Subcutaneous abdominal adipose tissue (tissue), 5 donors: Measurements from ENCODE around the gene MPEG1.
A peak's percentile ranks its signal among the peaks of the same experiment; 100 is the strongest.

Source experiments
- H3K27ac ChIP-seq: one replicate; pipeline ENCODE4 v1.7.0; 2013; ENCODE audit warnings: low read depth, mild to moderate bottlenecking, inconsistent platforms, low read length, moderate library complexity
- H3K27me3 ChIP-seq, 5 donors: one replicate each; pipeline ENCODE4 v1.7.0; 2013; ENCODE audit warnings: low read length in 5 of 5, inconsistent platforms in 1 of 5; ENCODE audit not compliant: control insufficient read depth in 5 of 5, insufficient read depth in 4 of 5
- H3K36me3 ChIP-seq, 5 donors: one replicate each; pipeline ENCODE4 v1.7.0; 2013; ENCODE audit warnings: low read length in 5 of 5; ENCODE audit not compliant: control insufficient read depth in 5 of 5, insufficient read depth in 5 of 5
- H3K4me1 ChIP-seq, 5 donors: one replicate each; pipeline ENCODE4 v1.7.0; 2013; ENCODE audit warnings: low read length in 5 of 5, mild to moderate bottlenecking in 3 of 5, moderate library complexity in 1 of 5; ENCODE audit not compliant: control insufficient read depth in 5 of 5, insufficient read depth in 5 of 5
- H3K4me3 ChIP-seq, 5 donors: one replicate each; pipeline ENCODE4 v1.7.0; 2013; ENCODE audit warnings: low read length in 5 of 5, low read depth in 1 of 5
- H3K9ac ChIP-seq, 5 donors: one replicate each; pipeline ENCODE4 v1.7.0; 2013; ENCODE audit warnings: low read length in 5 of 5, mild to moderate bottlenecking in 4 of 5, moderate library complexity in 3 of 5
- H3K9me3 ChIP-seq, 5 donors: one replicate each; pipeline ENCODE4 v1.7.0; 2013; ENCODE audit warnings: low read length in 5 of 5; ENCODE audit not compliant: control insufficient read depth in 5 of 5
- donor health status: healthy.
- donor health status: healthy.
- donor health status: healthy.
- donor health status: healthy.
- donor health status: healthy.

Gene MPEG1, protein sequence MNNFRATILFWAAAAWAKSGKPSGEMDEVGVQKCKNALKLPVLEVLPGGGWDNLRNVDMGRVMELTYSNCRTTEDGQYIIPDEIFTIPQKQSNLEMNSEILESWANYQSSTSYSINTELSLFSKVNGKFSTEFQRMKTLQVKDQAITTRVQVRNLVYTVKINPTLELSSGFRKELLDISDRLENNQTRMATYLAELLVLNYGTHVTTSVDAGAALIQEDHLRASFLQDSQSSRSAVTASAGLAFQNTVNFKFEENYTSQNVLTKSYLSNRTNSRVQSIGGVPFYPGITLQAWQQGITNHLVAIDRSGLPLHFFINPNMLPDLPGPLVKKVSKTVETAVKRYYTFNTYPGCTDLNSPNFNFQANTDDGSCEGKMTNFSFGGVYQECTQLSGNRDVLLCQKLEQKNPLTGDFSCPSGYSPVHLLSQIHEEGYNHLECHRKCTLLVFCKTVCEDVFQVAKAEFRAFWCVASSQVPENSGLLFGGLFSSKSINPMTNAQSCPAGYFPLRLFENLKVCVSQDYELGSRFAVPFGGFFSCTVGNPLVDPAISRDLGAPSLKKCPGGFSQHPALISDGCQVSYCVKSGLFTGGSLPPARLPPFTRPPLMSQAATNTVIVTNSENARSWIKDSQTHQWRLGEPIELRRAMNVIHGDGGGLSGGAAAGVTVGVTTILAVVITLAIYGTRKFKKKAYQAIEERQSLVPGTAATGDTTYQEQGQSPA

DNA sequence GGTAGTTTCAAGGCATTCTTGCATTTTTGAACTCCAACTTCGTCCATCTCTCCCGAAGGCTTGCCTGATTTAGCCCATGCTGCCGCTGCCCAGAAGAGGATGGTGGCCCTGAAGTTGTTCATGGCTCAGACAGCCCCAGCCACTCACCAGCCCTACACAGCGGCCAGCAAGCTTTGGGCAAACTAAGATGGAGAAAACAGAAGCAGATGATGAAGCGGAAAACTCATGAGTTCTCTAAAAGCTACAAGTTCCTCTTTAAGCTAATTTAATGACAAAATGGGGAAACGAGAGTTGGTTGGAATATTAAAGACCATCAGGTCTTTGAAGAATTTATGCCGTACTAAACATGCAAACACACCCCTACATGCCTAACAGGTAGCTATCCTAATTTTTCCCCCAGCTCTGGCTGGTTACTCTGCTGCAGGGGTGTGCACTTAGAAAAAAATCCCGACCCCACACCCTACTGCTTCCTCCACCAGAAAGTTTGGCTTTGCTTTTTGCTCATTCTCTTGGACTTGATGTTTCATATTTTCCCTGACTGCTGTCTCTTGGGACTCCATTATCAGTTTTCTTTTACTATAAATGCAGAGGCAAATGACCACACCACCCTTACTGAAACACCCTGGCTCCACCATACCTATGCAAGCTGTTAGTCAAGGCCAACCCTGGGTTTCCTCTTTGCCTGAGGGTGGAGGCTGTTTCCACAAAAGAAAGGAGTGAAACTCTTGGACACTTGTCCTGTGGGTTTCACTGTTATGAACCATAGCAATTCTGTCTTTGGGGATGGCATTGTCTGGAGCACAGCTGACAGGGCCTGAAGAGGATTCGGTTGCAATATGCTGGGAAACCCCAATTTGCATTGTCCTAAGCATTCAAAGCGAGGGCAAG, at the start of gene MPEG1:
Gene MPEG1, minus strand, starts transcription at position 184 of the 888 bp plus-strand sequence. Its CDS starts 62 bp downstream, at position 122.
- Histone ChIP-seq H3K9me3 (no peaks in the 10 kb centered on the region), H3K9ac (peak within 1 kb of the TSS in 3 of 5 donors; percentile 5 to 51 (median 24)), H3K4me3 (peak within 1 kb of the TSS; percentile 22 to 66 (median 58)), H3K27ac (no peak within 1 kb of the TSS), H3K27me3 (no peaks in the 10 kb centered on the region), H3K4me1 (peaks cover 0 to 45% (median 17%) of the 10 kb centered on the region in 5 donors), H3K36me3 (peaks cover 0 to 4% (median 0%) of the 10 kb centered on the region in 5 donors)

DNA sequence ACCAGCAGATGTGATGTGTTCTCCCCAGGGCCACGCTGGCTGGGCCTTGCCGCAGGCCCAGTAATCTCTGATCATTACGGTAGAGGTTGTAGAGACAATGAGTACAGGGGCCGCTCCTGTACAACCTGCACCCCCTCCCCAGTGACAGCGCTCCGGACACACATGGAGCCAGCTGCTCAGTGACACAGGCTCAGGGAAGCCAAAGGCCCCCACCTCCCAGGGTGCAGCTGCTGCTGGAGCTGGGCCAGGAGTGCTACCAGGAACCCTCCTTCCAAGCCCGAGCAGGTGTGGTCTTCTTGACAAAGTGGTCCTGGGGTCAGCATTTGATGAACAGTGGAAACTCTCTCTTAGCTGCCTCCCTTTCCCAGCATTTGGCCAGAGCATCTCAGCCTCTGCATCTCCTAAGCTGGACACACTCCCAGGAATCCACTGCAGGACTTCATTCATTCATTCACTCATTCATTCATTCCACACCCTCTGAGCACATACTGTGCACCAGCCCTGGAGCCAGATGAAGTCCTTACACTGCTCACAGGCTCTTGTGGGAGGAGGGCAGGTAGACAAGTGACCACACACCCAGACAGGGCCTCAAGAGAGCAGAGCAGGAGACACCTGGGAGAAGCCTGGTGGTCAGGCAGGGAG, 49.6 kb upstream of the MPEG1 start:
- no peaks in the 10 kb centered on the region for H3K9me3 ChIP-seq
- no peak overlapping the region for H3K27ac ChIP-seq
- H3K36me3 ChIP-seq = no peaks in the 10 kb centered on the region
- H3K9ac ChIP-seq = no peak overlapping the region
- H3K4me1 ChIP-seq = peaks cover 0 to 7% (median 0%) of the 10 kb centered on the region in 5 donors
- H3K27me3 ChIP-seq = no peaks in the 10 kb centered on the region
- H3K4me3 ChIP-seq = no peak overlapping the region

DNA sequence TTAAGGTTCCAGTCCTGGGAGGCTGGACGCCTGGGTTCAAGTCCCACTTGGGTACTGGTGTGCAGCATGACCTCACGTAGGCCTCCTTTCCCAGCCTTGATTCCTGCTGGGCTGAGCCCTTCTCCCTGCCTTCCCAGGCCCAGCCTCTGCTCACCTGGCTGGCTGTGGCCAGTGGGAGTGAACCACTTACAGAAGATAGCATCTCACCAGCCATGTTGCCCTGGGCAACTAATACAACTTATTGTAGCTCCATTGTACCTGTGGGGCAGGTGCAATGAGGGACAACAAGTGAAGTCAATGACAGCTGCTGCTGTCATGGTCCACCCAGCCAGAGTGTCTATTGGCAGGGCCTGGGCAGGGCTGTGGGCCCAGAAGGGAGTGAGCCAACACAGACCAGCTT, 48.4 kb upstream of the MPEG1 start:
- H3K4me3 ChIP-seq = no peak overlapping the region
- H3K36me3 ChIP-seq = no peaks in the 10 kb centered on the region
- H3K4me1 ChIP-seq = peaks cover 0 to 7% (median 0%) of the 10 kb centered on the region in 5 donors
- no peak overlapping the region for H3K27ac ChIP-seq
- H3K9ac ChIP-seq = no peak overlapping the region
- H3K27me3 ChIP-seq = no peaks in the 10 kb centered on the region
- H3K9me3 ChIP-seq = no peaks in the 10 kb centered on the region

DNA sequence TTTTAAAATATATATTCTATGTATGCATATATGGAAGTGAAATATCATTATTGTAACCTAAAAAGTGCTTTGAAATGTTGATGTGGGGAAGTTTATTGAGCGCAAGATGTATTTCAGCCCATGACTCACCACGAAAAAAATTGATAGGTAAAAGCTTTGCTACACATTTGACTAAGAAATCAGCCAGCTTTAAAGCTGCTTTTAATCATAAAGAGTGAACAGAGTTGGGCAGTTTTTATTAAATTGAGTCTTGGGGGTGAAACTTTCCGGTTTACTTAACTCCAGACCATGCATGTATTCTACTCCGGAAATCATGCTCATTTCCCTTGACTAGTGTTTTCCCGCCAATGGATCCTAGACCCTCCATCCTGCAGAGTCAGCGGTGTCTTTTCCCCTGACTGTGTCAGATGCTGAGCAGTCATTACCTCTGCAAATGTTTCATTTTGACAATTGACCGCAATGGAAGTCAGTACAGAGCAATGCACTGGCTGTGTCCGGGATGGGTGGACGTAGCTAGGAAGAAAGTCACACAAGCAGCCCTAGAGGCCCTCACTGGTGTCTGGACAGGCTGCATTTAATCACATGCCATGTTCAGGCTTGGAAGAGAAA, 47.2 kb upstream of the MPEG1 start:
- H3K4me1 ChIP-seq = peaks cover 0 to 7% (median 0%) of the 10 kb centered on the region in 5 donors
- H3K9ac ChIP-seq = no peak overlapping the region

DNA sequence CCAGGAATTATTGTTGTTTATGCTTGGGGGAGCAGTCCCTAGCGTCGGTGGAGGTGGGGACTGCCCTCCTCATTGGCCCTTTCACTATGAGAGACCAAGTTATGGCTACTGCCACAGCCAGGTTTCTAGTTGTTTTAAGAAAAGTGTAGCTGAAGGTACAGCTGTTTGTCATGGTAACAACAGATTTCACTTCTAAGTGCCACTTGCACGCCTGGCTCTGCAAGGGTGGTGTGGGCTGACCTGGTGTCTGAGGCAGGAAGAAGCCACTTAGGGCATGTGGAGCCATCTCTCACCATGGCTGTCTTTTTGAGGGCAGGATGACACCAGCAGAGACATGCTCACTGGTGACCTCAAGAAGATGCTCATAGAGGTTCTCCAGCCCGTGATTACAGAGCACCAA, 46.3 kb upstream of the MPEG1 start:
- Histone ChIP-seq H3K9me3 (no peaks in the 10 kb centered on the region), H3K4me3 (no peak overlapping the region), H3K27me3 (no peaks in the 10 kb centered on the region), H3K27ac (no peak overlapping the region), H3K4me1 (peaks cover 0 to 7% (median 0%) of the 10 kb centered on the region in 5 donors), H3K9ac (no peak overlapping the region), H3K36me3 (no peaks in the 10 kb centered on the region)

More for the DNA sequence above, 47.2 kb upstream of the MPEG1 start:
- no peaks in the 10 kb centered on the region for H3K36me3 ChIP-seq
- H3K9me3 ChIP-seq = no peaks in the 10 kb centered on the region
- no peak overlapping the region for H3K27ac ChIP-seq
- H3K4me3 ChIP-seq = no peak overlapping the region
- H3K27me3 ChIP-seq = no peaks in the 10 kb centered on the region

DNA sequence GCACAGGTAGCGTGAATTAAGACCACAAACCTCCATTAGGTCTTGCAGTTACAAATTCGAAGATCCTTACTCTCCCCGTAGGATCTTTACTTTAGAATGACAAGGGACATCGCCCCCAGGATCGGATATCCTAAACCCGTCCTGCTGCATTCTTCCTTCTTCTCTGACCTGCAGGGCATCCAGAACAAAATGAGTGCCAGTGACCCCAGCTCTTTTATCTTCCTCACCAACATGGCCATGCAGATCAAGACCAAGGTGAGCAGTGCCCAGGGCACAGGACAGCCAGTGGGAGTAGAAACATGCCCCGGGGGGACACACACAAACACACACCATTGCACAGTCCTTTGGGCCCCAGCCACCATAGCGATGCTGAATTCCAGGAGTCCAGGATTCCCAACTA, 42.6 kb upstream of the MPEG1 start:
- no peak overlapping the region for H3K4me3 ChIP-seq
- no peak overlapping the region for H3K9ac ChIP-seq
- no peak overlapping the region for H3K27ac ChIP-seq
- H3K36me3 ChIP-seq = no peaks in the 10 kb centered on the region
- no peaks in the 10 kb centered on the region for H3K27me3 ChIP-seq
- H3K4me1 ChIP-seq = peaks cover 0 to 6% (median 0%) of the 10 kb centered on the region in 5 donors
- no peaks in the 10 kb centered on the region for H3K9me3 ChIP-seq

DNA sequence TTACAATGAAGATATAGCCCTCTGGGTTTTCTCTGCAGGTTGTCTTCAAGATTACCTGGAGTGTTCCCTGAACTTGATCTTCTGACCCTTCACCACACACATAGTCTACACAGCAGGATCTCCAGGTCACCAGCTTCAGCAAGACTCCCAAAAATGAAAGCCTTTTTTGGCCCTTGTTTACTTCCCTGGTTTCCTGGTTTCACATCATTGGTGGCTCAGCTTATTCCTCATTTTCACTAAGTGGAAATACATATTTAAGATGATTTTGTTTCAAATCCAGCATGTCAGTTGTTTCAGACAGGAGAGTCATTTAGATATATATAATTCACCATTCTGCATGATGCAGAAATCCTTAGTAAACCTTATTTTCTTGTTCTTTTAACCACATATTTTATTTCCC, 41.6 kb upstream of the MPEG1 start:
- H3K36me3 ChIP-seq = no peaks in the 10 kb centered on the region
- no peak overlapping the region for H3K27ac ChIP-seq
- no peaks in the 10 kb centered on the region for H3K4me1 ChIP-seq
- no peaks in the 10 kb centered on the region for H3K9me3 ChIP-seq
- H3K27me3 ChIP-seq = no peaks in the 10 kb centered on the region
- no peak overlapping the region for H3K9ac ChIP-seq
- H3K4me3 ChIP-seq = no peak overlapping the region

DNA sequence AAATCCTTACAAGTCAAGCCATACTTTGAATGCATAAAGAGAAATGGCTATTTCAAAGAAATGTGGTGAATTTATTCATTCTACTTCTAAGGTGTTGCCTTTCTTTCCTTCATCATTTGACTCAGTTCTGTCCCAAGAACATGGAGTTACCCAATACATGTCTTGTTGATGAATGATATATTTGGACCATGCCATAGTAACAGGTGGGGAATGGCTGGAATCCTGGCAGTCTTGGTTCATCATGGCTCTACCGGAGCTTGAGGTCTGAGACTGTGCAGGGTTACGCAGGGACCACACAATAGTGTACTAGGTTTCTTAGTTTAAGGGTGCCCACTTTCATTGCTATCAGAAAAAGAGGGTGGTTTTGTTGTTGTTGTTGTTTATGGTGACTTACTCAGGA, 40.3 kb upstream of the MPEG1 start:
- Histone ChIP-seq H3K4me3 (no peak overlapping the region), H3K9me3 (no peaks in the 10 kb centered on the region)

DNA sequence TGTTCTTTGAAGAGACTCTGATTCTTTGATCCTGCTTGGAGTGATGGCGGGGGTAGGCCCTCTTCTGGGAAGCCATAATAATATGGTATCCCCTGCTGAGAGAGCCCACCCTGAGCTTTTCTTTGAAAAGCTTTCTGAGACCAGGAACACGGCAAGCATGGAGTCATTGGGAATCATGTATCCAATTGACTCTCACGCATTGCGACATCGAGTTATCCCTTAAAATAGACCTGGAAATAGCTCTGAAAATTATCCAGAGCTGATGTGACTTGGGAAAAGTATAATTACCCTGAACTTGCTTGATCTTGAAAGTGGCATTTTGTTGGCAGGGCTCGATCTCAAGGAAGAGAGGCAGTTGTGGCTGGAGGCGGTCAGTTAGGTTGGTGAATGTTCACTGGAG, 36.8 kb upstream of the MPEG1 start:
- no peaks in the 10 kb centered on the region for H3K27me3 ChIP-seq
- no peaks in the 10 kb centered on the region for H3K36me3 ChIP-seq
- no peaks in the 10 kb centered on the region for H3K9me3 ChIP-seq
- no peak overlapping the region for H3K27ac ChIP-seq
- no peak overlapping the region for H3K9ac ChIP-seq
- H3K4me3 ChIP-seq = no peak overlapping the region
- peaks cover 0 to 12% (median 3%) of the 10 kb centered on the region in 5 donors for H3K4me1 ChIP-seq

More for the DNA sequence above, 40.3 kb upstream of the MPEG1 start:
- H3K9ac ChIP-seq = no peak overlapping the region
- H3K36me3 ChIP-seq = no peaks in the 10 kb centered on the region
- no peaks in the 10 kb centered on the region for H3K27me3 ChIP-seq
- peaks cover 0 to under 1% (median 0%) of the 10 kb centered on the region in 5 donors for H3K4me1 ChIP-seq
- H3K27ac ChIP-seq = no peak overlapping the region
